Endometrial microvascular endothelial cells (primary cell): ENCODE results near the gene COL26A1. TPM values are rescaled to one million over a fixed set of nuclear protein-coding genes. Genes with fewer than 3 reads are reported as not detected.

ENCODE experiments used
- in situ Hi-C: cut with HindIII; loops from 2 replicates; pipeline ENCODE4 v1.10.0; 2017; ENCODE audit warnings: low sequenced_read_pairs, low pct_unique_long_range_greater_than_20kb; ENCODE audit errors: inconsistent ontology term
- total RNA-seq: library from RNA; depleted of rRNA; stranded (reverse); fragments of >200 nt; gene quantifications from one replicate; pipeline ENCODE4 v1.2.3, GENCODE V29; 2015; ENCODE audit errors: inconsistent ontology term

Gene COL26A1
- total RNA-seq, 1 donor from 2014 or later = not detected

DNA sequence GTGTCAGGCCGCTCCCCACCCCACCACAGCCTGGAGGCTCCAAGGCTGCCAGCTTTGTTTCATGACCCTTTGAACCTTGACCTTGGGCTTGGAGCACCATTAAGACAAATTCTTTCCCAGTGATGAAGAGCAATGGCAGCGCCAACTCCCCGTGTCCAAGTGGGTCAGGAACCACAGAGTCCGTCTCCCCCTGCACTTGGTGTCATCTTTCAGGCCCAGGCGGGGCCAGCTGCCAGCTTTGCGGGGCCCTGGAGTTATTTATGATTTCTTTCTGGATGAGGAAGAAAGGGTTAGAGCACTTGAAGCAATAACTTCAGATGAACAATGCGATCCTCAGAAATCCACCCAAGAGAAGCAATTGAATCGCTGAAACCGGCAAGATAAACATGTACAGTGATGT lies 155.7 kb downstream of the COL26A1 start:
- in situ Hi-C loops = no loop called here

DNA sequence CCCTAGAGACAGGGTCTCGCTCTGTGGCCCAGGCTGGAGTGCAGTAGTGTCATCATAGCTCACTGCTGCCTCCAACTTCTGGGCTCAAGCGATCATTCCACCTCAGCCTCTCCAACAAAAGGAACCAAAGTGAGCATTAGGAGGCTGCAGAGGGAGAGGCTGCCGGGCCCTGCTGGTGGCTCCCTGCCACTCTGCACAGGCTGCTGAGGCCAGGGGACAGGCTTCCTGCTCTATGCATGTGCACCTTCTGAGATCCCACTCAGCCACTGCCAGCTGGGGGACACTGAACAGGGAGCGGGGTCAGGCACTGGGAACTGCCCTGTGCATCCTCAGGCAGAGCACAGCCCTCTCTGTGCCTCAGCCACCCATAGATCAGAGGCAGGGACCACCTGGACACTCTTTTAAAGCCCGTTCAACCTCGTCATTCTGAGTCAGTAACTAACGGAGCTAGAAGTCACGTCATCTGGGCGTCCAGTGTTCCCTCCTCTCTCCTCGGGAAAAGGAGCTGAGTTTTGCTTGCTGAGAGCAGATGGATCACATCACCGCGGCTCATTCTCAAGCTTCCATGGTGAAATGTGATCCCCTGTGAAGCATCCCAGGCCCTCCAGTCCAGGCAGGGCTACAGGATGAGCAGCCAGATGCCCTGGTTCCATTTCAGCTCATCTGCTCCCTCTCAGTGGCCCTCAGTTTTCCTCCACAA lies 156.8 kb downstream of the COL26A1 start:
- in situ Hi-C loops = no loop called here

DNA sequence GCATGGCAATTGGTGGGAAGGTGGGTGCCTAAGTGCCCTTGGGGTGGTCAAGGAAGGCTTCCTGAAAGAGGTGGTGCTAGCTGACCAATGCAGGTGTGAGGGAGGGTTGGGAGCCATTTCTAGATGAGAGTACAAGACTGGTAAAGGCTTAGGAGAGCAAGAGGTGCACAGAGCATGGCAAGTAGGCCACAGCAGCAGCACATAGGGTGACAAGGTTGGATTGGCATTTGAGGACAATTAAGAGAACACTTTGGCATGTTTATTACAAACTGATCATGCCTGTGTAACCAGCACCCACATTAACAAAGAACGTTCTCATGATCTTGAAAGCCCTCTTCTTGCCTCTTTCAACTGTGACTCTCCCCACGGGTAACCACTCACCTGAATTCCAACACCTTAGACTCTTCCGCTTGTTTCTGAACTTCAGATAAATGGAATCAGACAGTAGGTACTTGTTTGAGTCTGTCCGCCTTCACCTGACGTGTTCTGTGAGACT lies 158.8 kb downstream of the COL26A1 start:
- in situ Hi-C loops = no loop called here

DNA sequence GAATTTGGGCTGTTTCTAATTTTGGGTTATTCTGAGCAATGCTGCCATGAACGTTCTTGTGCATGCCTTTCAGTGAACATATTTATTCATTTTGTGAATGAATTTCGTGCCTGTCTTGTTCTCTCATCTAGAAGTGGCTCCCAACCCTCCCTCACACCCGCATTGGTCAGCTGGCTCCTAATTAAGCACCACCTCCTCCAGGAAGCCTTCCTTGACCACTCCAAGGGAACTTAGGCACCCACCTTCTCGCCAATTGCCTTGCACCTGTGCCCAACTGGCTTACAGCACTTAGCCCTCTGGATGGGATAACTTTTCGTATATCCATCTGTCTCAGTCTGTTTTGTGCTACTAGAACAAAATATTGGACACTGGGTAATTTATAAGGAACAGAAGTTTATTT lies 159.3 kb downstream of the COL26A1 start:
- in situ Hi-C loops = no loop called here

DNA sequence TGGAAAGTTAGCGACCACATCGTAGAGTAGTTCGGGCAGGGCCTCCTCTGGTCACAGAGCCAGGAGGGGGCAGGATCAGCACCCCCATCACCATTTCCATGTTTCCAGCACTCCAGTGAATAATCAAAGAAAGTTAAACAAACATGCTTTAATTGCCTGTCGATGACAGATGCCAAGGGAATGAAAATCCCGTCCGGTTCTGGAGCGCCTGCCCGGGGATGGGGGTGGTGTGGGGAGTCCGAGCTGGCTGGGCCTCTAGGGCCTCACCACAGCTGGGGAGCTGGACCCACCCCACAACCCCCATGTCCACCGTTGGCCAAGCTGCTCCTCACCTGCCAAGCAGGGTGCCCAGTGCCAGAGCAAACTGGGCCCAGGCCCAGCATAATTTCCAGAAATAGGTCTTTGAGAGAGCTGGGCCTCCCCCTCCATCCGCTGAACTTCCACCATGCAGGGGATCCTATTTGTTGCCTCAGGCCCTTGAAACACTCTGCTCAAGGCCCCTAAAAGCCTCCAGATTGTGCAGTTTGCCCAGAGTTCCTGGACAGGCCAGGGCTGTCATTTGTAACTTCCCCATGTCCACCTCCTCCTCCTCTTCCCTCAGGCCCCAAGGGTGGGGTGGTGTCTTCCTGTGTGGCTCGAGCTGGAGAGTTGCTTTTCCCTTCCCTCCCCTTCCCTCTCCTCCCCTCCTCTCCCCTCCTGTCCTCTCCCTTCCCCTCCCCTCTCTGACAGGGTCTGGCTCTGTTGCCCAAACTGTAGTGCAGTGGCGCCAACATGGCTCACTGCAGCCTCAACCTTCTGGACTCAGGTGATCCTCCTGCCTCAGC lies 165.4 kb downstream of the COL26A1 start:
- in situ Hi-C loops = no loop called here

DNA sequence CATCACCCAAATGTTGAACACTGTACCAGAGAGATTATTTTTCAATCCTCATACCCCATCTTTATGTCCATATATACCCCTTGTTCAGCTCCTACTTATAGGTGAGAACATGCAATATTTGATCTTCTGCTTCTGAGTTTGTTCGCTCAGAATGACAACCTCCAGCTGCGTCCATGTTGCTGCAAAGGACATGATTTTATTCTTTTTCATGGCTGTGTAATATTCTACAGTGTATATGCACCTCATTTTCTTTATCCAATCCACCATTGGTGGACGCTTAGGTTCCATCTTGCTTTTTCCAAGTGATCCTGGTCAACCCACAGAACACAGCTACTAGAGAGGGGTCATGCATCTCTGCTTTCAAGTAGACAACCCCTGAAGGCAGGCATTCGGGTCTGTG lies 166.9 kb downstream of the COL26A1 start:
- in situ Hi-C loops = no loop called here

DNA sequence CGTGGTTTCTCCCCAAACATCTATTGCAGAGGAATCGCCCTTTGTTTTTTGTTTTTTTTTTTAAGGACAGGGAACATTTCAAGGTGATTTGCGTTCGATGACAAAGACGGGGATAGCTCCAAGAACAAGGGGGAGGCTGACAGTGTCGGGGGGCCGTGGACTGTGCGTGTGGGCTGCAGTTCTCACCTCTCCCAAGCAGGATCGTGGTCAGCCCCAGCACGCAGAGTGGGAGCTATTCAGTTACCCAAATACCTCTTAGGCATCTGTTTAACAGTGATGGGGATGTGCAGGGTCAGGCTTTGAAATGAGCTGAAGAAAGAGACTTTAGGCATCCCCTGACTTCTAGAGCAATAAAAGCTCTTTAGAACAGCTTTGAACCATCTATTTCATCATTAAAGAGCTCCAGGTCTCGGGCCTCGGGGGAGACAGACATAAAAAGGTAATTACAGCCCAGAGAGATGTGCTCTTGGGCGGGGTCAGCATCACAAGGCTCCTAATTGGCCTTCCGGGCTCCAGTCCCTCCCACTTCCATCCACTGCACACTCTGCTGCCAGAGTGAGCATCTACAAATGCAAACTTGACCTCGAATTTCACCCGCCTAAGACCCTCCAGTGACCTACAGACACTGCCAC lies 169.2 kb downstream of the COL26A1 start:
- in situ Hi-C loops = no loop called here

DNA sequence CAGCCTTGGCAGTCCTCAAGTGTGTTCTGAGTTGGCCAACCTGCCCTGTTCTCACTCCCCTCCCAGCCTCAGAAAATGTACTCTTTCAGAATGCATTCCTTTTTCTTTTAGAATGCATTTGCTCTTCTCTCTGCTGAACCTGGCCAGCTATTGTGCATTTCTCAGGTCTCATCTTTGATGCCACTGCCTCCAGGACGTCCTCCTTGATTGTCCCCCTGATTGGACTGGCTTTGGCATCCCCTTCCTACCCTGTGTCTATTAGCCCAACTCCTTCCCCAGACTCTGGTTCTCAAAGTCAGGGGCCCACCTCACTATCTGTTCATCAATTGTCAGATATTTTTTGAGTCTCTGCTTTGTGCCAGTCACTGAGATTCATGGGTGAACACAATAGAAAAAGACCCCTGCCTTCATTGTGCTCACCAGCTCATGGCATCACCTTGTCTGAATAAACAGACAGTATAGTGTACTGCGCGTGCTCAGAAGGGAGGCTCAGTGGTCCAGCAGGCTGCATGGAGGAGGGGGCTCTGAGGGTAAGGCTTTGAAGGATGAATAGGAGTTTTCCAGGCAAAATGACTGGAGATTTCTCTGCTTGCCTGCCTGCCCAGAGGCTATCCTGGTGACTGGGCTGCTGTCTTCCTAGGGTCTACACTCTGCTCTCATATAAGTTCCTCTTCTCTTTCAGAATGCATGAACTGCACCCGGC lies 169.9 kb downstream of the COL26A1 start:
- in situ Hi-C loops = no loop called here

DNA sequence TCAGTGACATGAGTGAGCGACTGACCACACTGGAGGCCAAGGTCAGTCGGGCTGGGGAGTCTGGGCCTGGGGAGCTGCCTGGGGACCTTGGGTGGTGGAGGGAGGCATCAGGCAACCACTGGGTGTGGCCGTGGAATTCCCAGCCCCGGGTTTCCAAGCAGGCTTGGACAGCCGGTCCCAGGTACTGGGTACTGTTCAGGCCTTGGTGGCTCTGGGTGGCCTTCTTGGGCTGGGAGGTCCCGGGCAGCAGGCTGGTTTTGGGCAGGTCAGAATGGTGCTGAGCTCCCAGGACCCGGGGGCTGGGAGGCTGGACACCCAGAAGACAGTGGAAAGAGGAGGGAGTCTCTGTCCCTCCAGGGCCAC lies 170.4 kb downstream of the COL26A1 start:
- in situ Hi-C loops = no loop called here

DNA sequence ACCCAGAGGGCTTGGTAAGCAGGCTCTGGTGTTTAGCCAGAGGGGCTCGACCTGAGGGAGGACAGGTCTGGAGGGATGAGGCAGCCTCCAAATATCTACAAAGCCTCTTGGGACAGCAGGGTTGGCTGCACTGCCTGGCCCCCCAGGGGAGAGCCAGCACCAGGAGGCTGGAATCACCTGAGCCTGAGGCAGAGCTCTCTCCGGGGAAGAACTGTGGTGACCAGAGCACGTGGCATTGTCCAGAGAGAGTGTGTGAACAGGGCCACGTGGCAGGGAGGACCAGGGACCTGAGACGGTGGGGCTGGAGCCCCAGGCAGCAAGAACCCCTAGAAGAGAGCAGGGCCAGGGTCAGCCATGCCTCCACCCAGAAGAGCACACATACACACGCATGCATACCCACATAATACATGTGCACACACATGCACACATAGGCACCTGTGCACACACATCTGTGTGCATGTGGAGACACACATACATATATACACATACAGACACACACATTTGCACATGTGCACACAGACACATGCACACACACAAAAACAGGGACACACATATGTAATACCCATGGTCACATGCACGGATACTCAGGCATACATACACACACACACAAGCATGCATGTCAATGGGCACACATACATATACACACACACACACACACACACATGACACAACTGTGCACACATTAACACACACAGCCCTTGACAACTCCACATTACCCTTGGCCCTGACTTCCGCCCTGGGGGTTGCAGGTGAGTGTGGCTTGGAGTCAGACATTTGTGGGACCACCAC lies 171.5 kb downstream of the COL26A1 start:
- in situ Hi-C loops = no loop called here

DNA sequence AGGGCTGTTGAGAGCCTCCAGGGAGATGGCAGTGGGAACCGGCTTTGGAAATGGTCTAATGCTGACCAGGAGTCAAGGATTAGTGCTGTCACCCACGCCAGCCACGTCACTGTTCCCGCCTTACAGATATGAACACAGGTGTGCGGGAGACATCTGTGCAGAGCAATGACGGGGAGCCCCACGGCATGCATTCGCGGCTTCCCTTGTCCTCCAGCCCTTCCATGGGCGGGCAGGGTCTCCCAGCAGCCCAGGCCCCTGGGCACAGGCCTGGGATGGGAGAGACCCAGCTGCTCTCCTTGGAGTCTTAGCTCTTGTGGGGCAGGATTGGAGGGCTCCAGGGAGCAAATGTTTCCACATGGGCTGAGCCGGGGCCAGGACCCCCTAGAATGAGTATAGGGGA lies 172.2 kb downstream of the COL26A1 start:
- in situ Hi-C loops = no loop called here

DNA sequence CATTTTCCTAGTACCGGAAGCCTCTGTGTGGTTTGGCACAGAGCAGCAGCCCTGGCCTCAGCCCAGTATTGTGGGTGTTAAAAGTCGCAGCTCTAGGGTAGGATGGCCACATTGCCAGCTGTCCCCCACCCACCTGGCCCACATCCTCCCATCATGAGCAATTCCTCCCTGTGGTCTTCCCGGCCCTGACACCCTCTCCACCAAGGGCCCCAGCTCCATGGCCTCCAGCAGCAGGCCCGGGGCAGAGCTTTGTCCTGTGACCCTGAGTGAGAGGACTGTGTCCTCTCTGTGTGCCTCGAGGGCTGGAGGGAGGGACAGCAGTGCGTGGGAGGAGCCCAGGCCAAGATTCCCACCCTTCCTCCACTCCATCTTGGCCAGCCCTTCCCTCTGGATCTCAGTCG lies 172.7 kb downstream of the COL26A1 start:
- in situ Hi-C loops = no loop called here

DNA sequence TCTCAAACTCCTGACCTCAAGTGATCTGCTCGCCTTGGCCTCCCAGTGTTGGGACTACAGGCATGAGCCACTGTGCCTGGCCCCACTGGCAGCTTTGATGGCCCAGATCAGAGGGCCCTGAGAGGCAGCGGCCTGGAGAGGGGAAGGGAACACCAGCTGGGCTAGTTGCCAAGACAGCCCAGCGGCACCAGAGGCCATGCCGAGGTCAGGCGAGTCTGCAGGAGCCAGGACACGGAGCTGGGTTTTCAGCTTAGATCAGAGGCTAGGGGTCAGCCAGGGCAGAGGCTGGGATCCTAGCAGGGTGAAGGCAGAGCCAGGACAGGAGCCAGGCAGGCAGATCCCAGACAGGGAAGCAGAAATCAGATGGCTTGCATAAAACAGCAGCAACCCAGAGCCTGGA lies 173.6 kb downstream of the COL26A1 start:
- in situ Hi-C loops = no loop called here

DNA sequence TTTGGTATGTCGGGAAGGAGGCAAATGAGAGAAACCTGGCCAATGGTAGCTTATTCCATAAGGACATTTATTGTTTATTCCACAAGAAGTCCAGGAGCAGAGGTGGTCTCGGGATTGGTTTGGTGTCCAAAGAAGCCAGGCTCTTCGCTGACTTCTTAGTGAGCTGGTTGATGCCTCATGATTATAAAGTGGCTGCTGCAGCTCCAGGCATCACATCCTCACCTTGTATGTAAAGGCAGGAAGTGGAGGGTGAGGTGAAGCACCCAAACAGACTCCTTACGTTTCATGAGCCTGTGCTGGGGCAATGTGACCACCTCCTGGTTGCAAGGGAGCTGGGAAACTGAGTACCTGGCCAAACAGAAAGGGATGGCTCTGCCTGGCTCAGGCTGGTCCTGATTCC lies 174.0 kb downstream of the COL26A1 start:
- in situ Hi-C loops = no loop called here

DNA sequence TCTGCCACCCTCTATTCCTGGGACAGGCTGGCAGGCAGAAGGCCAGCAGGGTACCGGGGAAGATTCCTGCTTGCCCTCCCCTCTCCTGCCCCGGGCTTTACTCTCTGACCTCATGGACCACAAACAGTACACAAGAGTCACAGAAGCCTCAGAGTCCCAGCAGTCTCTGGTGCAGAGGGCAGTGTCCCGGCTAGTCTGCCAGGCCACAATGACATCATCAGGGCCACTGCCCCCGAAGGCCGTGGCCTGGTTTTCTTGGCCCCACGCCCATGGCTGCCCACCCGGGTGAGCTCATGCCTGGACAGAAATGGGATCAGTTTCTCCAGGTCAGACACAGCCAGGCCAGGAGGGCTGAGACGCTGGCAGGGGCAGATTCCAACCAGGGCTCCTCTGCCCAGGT lies 174.5 kb downstream of the COL26A1 start:
- in situ Hi-C loops = no loop called here

DNA sequence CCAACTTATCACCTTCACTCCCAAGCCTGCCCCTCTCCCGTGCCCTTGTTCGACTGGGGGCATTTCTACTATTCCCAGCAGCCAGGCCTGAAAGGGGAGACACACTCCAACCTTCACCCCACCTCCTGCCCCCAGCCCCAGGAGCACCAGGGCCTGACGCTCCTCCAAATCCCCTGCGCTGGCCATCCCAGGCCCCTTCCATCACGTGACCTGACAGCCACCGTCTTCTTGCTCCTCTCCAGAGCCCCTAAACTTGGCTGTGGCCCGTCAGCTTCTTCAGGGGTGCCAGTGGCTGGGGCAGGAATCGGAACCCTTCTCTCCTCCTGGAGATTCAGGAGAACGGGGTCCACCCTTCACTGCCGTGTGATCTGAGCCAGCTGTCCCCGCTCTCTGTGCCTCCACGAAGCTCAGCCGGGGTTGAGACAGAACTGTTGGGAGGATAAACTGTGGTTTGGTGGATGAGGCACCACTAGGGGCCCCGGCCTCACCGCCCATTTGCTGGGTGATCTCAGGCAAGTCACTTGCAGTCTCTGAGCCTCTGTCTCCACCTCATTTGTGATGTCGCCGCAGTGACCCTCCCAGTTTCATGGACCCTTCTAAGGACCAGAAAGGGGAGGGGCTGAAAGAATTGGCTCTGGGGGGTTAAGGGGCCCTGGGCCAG lies 175.4 kb downstream of the COL26A1 start:
- in situ Hi-C loops = no loop called here

DNA sequence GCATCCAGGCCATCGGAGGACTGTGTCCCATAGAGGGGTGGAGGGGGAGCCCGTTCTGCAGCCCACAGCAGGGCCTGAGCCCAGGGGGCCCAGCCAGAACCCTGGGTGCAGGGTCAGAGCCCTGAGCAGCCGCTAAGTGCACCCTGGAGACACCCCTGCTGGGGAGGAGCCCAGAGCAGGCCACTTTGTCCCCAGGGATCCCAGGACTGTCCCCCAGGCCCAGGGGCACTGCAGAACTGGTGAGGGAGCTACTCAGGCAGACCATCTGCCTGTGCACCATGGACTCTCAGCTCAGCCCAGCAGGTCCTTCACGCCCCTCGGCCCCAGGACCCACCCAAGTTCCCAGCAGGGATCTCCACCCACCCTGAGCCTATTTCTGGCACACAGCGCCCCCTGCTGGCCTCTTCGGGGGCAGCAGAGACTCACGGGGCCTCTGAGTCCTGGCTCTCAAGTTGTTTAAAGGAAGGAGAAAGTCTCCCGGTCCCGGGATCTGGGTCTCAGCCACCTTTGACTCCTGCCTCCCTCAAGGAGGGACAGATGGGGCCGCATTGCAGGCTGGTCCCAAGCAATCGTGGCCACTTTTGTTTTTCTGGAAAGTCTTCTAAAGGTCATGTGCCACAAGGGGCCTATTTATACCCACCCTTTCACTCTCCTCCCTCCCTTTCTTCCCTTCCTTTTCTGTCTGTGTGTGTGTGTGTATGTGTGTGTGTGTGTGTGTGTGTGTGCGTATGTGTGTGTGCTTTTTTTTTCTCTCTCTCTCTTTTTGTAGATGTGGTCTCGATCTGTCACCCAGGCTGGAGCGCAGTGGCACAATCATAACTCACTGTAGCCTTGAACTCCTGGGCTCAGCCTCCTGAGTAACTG lies 176.2 kb downstream of the COL26A1 start:
- in situ Hi-C loops = no loop called here
